Trophoblast cell (in vitro differentiated cells and primary cell): ENCODE measurements around the gene FFAR1.

Experiments
- DNase-seq, 2 donors: peaks; one replicate each; pipeline ENCODE4 v3.0.0-alpha.2; 2016
- H2AFZ ChIP-seq: 2 replicates; pipeline ENCODE4 v1.6.1; 2013; ENCODE audit warnings: low read length, moderate library complexity, mild to moderate bottlenecking; ENCODE audit not compliant: insufficient read depth, poor library complexity
- H2AK5ac ChIP-seq: 2 replicates; pipeline ENCODE4 v1.6.1; 2013; ENCODE audit warnings: mild to moderate bottlenecking, low read length
- H2BK120ac ChIP-seq: 2 replicates; pipeline ENCODE4 v1.6.1; 2013; ENCODE audit warnings: low read length, mild to moderate bottlenecking, moderate library complexity; ENCODE audit not compliant: insufficient read depth, poor library complexity
- H2BK12ac ChIP-seq: 2 replicates; pipeline ENCODE4 v1.6.1; 2013; ENCODE audit warnings: mild to moderate bottlenecking, low read length, moderate library complexity
- H2BK5ac ChIP-seq: 2 replicates; pipeline ENCODE4 v1.6.1; 2013; ENCODE audit warnings: low read length, low read depth, moderate library complexity, mild to moderate bottlenecking; ENCODE audit not compliant: poor library complexity
- H3K14ac ChIP-seq: 2 replicates; pipeline ENCODE4 v1.6.1; 2013; ENCODE audit warnings: mild to moderate bottlenecking, low read length
- H3K18ac ChIP-seq: 2 replicates; pipeline ENCODE4 v1.6.1; 2013; ENCODE audit warnings: mild to moderate bottlenecking, low read length
- H3K23ac ChIP-seq: 2 replicates; pipeline ENCODE4 v1.6.1; 2013; ENCODE audit warnings: low read length
- H3K27ac ChIP-seq: 2 replicates; pipeline ENCODE4 v1.5.1; 2013; ENCODE audit warnings: low read depth, mild to moderate bottlenecking, inconsistent platforms, low read length, moderate library complexity
- H3K27me3 ChIP-seq: 2 replicates; pipeline ENCODE4 v1.6.1; 2013; ENCODE audit warnings: inconsistent platforms, mild to moderate bottlenecking, low read length, moderate library complexity; ENCODE audit not compliant: insufficient read depth
- H3K36me3 ChIP-seq, 2 experiments: 1 replicate in 1 of 2; 2 replicates in 1 of 2; pipeline ENCODE4 v1.6.1; 2013; ENCODE audit warnings: low read length in 2 of 2, mild to moderate bottlenecking in 2 of 2, moderate library complexity in 1 of 2; ENCODE audit not compliant: insufficient read depth in 2 of 2, control insufficient read depth in 1 of 2
- H3K4ac ChIP-seq: 2 replicates; pipeline ENCODE4 v1.6.1; 2013; ENCODE audit warnings: low read depth, mild to moderate bottlenecking, low read length, moderate library complexity
- H3K4me1 ChIP-seq, 2 experiments: 1 replicate in 1 of 2; 2 replicates in 1 of 2; pipeline ENCODE4 v1.6.1; 2013; ENCODE audit warnings: low read length in 2 of 2, mild to moderate bottlenecking in 2 of 2, moderate library complexity in 1 of 2; ENCODE audit not compliant: insufficient read depth in 2 of 2, control insufficient read depth in 1 of 2
- H3K4me2 ChIP-seq: 2 replicates; pipeline ENCODE4 v1.6.1; 2013; ENCODE audit warnings: inconsistent platforms, mild to moderate bottlenecking, low read length, moderate library complexity
- H3K4me3 ChIP-seq: 2 replicates; pipeline ENCODE4 v1.5.1; 2013; ENCODE audit warnings: mild to moderate bottlenecking, low read depth, low read length, inconsistent platforms
- H3K79me1 ChIP-seq: one replicate; pipeline ENCODE4 v1.6.1; 2013; ENCODE audit warnings: low read length
- H3K79me2 ChIP-seq: 2 replicates; pipeline ENCODE4 v1.6.1; 2013; ENCODE audit warnings: low read length, mild to moderate bottlenecking; ENCODE audit not compliant: control insufficient read depth, insufficient read depth, poor library complexity
- H3K9ac ChIP-seq: 2 replicates; pipeline ENCODE4 v1.6.1; 2013; ENCODE audit warnings: mild to moderate bottlenecking, low read length
- H3K9me3 ChIP-seq: 2 replicates; pipeline ENCODE4 v1.6.1; 2013; ENCODE audit warnings: low read depth, mild to moderate bottlenecking, control low read depth, inconsistent platforms, low read length; ENCODE audit not compliant: insufficient read depth
- H4K12ac ChIP-seq: 2 replicates; pipeline ENCODE4 v1.6.1; 2013; ENCODE audit warnings: low read depth, mild to moderate bottlenecking, low read length, moderate library complexity
- H4K8ac ChIP-seq: 2 replicates; pipeline ENCODE4 v1.6.1; 2013; ENCODE audit warnings: low read depth, mild to moderate bottlenecking, low read length, moderate library complexity
- H4K91ac ChIP-seq: one replicate; pipeline ENCODE4 v1.6.1; 2013; ENCODE audit warnings: low read depth, mild to moderate bottlenecking, low read length, moderate library complexity
- WGBS: extraction: QIAGEN DNeasy Blood & Tissue Kit; methylation state at CpG from one replicate; pipeline ENCODE4 v1.1.7; 2013; ENCODE audit warnings: missing lambda C conversion rate; ENCODE audit not compliant: insufficient read length, insufficient coverage; ENCODE audit errors: extremely low coverage; 5-methylcytosine and 5-hydroxymethylcytosine counted together

Gene FFAR1

GRCh38 chr19:35315883-35316282 is 31.8 kb upstream of the FFAR1 start:
- Histone ChIP-seq H3K4me2 (no peak overlapping the region), H2BK12ac (no peak overlapping the region), H2AK5ac (no peak overlapping the region), H3K4me1 (peaks cover 0 to 5% of the 10 kb centered on the region in 2 experiments), H3K4ac (no peak overlapping the region), H3K27ac (no peak overlapping the region), H3K9me3 (no peaks in the 10 kb centered on the region), H3K79me1 (no peaks in the 10 kb centered on the region), H3K14ac (no peak overlapping the region), H3K23ac (no peak overlapping the region), H3K79me2 (no peaks in the 10 kb centered on the region), H3K27me3 (no peaks in the 10 kb centered on the region), H2AFZ (no peak overlapping the region), H2BK120ac (no peak overlapping the region), H4K8ac (no peak overlapping the region), H3K9ac (no peak overlapping the region), H4K91ac (no peak overlapping the region), H4K12ac (no peak overlapping the region), H3K36me3 (no peaks in the 10 kb centered on the region), H2BK5ac (no peak overlapping the region), H3K4me3 (no peak overlapping the region), H3K18ac (no peak overlapping the region)
- WGBS: no CpG with 5 or more reads among the region's 9 CpGs
- DNase-seq: peak in 1 of 2 donors; percentile 36

GRCh38 chr19:35316560-35316959 is 31.1 kb upstream of the FFAR1 start:
- no peak overlapping the region for H3K4ac ChIP-seq

DNA sequence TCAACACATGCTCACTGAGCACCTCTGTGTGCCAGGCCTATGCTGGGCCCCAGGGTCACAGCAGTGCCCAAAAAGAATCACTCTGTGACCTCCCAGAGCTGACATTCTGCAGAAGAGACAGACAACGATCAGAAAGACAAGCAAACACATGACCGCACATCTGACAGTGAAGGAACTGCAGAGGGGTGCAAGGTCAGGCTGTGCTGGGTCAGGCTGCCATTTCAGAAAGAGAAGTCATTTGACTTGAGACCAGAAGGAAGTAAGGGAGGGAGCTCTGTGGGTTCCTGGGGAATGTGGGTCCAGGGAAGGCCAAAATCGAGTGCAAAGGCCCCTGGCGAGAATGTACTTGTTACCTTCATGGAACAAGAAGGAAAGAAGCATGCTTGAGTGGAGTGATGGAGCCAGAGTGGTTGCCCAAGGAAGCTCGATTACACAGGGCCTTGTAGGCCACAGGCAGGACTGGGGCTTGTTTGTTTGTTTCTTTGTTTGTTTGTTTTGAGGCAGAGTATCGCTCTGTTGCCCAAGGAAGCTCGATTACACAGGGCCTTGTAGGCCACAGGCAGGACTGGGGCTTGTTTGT is 30.1 kb upstream of the FFAR1 start:
- H2BK12ac ChIP-seq: no peak overlapping the region
- no peak overlapping the region for H3K14ac ChIP-seq
- H3K18ac ChIP-seq: no peak overlapping the region
- H3K4me2 ChIP-seq: no peak overlapping the region
- no peak overlapping the region for H4K12ac ChIP-seq
- H3K9me3 ChIP-seq: no peaks in the 10 kb centered on the region
- no peak overlapping the region for H3K9ac ChIP-seq
- no peak overlapping the region for H3K23ac ChIP-seq
- no peak overlapping the region for H3K4ac ChIP-seq
- no peak overlapping the region for H3K4me3 ChIP-seq
- H3K27me3 ChIP-seq: no peaks in the 10 kb centered on the region
- no peak overlapping the region for H4K8ac ChIP-seq
- WGBS: no CpG with 5 or more reads among the region's 7 CpGs
- H3K79me1 ChIP-seq: no peaks in the 10 kb centered on the region
- no peak overlapping the region for H3K27ac ChIP-seq
- no peak overlapping the region for H2AFZ ChIP-seq
- H4K91ac ChIP-seq: no peak overlapping the region
- H2BK5ac ChIP-seq: no peak overlapping the region
- H3K4me1 ChIP-seq: peaks cover 0 to 5% of the 10 kb centered on the region in 2 experiments
- no peak overlapping the region for H2AK5ac ChIP-seq
- no peak for DNase-seq
- H3K36me3 ChIP-seq: no peaks in the 10 kb centered on the region
- no peak overlapping the region for H2BK120ac ChIP-seq
- no peaks in the 10 kb centered on the region for H3K79me2 ChIP-seq

More at GRCh38 chr19:35316560-35316959, 31.1 kb upstream of the FFAR1 start:
- H3K79me2 ChIP-seq: no peaks in the 10 kb centered on the region
- H2AK5ac ChIP-seq: no peak overlapping the region
- no CpG with 5 or more reads among the region's 9 CpGs for WGBS
- H4K8ac ChIP-seq: no peak overlapping the region
- H3K27me3 ChIP-seq: no peaks in the 10 kb centered on the region
- no peak for DNase-seq
- H3K4me3 ChIP-seq: no peak overlapping the region
- no peaks in the 10 kb centered on the region for H3K79me1 ChIP-seq
- no peak overlapping the region for H4K12ac ChIP-seq
- H2BK120ac ChIP-seq: no peak overlapping the region
- no peaks in the 10 kb centered on the region for H3K36me3 ChIP-seq
- no peak overlapping the region for H2BK5ac ChIP-seq
- no peak overlapping the region for H2BK12ac ChIP-seq
- no peak overlapping the region for H3K9ac ChIP-seq
- H2AFZ ChIP-seq: no peak overlapping the region
- no peak overlapping the region for H3K14ac ChIP-seq
- H3K4me2 ChIP-seq: no peak overlapping the region
- H3K18ac ChIP-seq: no peak overlapping the region
- no peak overlapping the region for H4K91ac ChIP-seq
- H3K27ac ChIP-seq: no peak overlapping the region
- H3K9me3 ChIP-seq: no peaks in the 10 kb centered on the region
- H3K23ac ChIP-seq: no peak overlapping the region
- peaks cover 0 to 5% of the 10 kb centered on the region in 2 experiments for H3K4me1 ChIP-seq

DNA sequence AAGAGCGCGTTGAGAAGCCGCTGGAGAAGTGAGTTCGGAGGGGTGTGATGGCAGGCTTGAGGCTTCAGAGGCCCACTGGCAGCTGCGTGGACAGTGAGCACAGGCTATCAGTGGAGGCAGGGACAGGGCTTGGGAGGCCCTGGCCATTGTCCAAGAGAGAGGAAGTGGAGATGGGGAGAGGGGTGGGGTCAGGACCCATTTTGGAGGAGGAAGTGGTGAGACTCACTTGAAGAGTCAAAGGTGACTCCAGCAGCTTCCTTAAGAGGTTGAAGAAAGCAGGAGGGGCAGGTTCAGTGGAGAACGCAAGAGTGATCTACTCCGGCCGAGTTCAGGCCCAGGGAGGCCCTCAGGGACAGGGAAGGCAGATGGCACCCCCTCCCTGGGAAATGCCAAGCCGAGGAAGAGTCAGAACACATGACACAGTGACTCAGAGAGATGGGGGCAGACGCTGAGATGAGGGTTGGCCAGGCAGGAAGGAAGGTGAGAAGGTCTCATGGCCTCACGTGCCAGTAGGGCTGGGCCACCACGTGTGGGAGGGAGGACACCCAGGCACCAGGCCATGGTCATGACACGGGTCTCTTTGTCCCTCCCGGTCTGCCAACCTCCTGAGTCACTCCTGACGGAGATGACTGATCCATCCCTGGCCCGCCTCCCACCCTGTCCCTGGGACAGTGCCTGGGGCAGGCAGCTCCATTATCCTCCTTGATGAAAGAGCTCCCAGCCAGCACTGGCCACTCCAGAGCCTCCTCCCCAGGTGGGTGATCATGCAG is 28.8 kb upstream of the FFAR1 start:
- H3K18ac ChIP-seq: no peak overlapping the region
- H2AFZ ChIP-seq: no peak overlapping the region
- H3K27ac ChIP-seq: no peak overlapping the region
- no peak overlapping the region for H3K4ac ChIP-seq
- no peak overlapping the region for H4K91ac ChIP-seq
- no peaks in the 10 kb centered on the region for H3K27me3 ChIP-seq
- H3K4me2 ChIP-seq: no peak overlapping the region
- no peaks in the 10 kb centered on the region for H3K79me1 ChIP-seq
- no peak overlapping the region for H4K12ac ChIP-seq
- no peak overlapping the region for H3K4me3 ChIP-seq
- no peak overlapping the region for H2AK5ac ChIP-seq
- no peaks in the 10 kb centered on the region for H3K9me3 ChIP-seq
- no peak overlapping the region for H2BK12ac ChIP-seq
- no CpG with 5 or more reads among the region's 16 CpGs for WGBS
- no peak overlapping the region for H3K14ac ChIP-seq
- peaks cover 0 to 5% of the 10 kb centered on the region in 2 experiments for H3K4me1 ChIP-seq
- no peak overlapping the region for H2BK5ac ChIP-seq
- H2BK120ac ChIP-seq: no peak overlapping the region
- H3K79me2 ChIP-seq: no peaks in the 10 kb centered on the region
- no peaks in the 10 kb centered on the region for H3K36me3 ChIP-seq
- no peak overlapping the region for H4K8ac ChIP-seq
- no peak overlapping the region for H3K9ac ChIP-seq
- DNase-seq: peak; percentile 98 to 99
- H3K23ac ChIP-seq: no peak overlapping the region
